ENCODE results near the gene SLC6A3.

The SLC6A3 gene

GRCh38 chr5:1409381-1410110, 35.7 kb downstream of the SLC6A3 start:
- H3K4me3 ChIP-seq (replicated peaks; ENCODE audit: low read depth, low read length) = no peak overlapping the region
- DNase-seq (ENCODE audit: extremely low read depth, low read depth) = peak; percentile 6
- TF ChIP-seq, protein P1, sequence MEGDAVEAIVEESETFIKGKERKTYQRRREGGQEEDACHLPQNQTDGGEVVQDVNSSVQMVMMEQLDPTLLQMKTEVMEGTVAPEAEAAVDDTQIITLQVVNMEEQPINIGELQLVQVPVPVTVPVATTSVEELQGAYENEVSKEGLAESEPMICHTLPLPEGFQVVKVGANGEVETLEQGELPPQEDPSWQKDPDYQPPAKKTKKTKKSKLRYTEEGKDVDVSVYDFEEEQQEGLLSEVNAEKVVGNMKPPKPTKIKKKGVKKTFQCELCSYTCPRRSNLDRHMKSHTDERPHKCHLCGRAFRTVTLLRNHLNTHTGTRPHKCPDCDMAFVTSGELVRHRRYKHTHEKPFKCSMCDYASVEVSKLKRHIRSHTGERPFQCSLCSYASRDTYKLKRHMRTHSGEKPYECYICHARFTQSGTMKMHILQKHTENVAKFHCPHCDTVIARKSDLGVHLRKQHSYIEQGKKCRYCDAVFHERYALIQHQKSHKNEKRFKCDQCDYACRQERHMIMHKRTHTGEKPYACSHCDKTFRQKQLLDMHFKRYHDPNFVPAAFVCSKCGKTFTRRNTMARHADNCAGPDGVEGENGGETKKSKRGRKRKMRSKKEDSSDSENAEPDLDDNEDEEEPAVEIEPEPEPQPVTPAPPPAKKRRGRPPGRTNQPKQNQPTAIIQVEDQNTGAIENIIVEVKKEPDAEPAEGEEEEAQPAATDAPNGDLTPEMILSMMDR (IDR thresholded peaks at IDR 0.05; ENCODE audit: low read depth, low read length, missing control alignments) = no peak

DNA sequence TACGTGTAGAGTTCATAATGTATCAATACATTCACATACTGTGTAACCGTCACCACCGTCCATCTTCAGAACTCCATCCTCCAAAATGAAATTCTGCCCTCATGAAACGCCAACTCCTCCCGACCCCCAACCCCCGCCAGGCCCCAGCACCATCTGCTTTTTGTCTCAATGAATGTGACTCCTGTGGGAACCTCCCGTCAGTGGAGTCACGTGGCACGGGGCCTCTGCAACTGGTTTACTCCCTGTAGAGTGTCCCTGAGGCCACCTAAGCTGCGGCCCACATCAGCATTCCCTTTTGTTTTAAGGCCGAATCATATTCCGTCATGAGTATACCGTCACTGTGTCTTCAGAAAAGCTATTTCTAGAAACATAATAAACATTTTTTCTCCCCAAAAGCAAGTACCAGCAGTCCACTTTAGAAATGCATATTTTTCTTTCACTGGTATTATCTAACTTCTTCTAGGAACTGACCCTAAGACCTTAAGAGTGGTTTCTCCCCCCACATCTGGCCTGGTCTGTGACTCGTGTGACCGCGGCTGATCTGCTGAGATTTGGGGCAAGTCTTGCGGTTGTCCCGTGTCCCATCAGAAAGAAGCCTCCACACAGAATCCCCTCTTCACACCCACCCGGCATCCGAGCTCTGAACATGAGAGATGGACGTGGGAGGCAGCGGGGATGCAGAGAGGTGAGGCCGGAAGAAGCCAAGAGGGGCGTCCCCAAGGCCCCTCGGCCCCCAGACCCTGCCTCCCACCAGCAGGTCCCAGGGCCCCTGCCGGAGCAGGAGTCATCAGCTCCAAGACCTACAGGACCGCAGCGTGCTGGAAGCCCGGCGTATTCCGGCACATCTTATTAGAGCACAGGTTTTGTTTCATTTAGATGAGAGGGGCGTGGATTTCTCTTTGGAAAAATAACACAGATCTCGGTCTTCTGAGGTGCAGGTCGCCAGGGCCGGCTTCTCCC, 38.3 kb downstream of the SLC6A3 start:
- TF ChIP-seq, protein P1 (IDR thresholded peaks at IDR 0.05; ENCODE audit: low read depth, low read length, missing control alignments) = no peak
- no peak overlapping the region for H3K4me3 ChIP-seq (replicated peaks; ENCODE audit: low read depth, low read length)
- no peak for DNase-seq (ENCODE audit: extremely low read depth, low read depth)

DNA sequence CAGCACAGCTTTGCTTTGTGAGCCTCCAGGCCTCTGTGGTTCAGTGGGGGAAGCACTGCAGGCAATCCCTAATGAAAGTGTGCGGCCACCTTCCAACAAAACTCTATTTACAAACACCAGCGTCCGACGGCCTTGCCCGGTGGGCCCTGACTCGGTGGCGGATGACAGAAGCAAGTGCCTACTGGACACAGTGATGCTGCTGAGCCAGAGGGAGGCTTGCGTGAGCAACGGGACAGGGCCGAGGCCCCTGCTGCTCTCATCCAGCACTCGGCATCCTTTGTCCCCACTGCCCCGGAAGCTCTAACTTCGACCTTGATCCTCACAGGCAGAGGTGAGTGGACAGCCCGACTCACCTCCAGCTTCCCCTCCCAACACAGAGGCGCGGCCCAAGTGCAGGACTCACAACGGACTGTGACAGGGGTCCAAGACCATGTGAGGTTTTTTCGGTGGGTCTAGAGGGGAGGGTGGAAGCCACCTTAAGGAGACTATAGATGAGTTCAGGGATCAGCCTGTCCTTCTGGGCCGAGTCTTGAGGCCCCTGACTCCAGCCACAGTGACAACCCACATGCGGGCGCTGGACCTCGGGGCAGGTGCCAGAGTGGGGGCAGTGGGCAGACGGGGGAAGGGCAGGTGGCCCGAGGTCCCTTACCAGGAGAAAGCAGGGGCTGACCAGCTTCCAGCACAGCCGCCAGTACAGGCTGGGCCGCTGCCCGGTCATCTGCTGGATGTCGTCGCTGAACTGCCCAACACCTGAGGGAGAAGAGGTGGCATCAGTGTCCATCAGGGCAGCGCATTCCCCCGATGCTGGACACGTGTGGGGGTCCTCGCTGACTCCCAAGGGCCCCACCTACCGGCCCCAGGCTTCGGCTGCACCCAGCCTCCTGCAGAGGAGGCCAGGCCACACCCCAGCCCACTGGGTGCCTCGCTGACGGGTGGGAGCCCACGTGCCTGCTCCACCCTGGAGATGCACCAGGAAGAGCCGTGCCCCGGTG, 39.4 kb downstream of the SLC6A3 start:
- TF ChIP-seq, protein P1 (IDR thresholded peaks at IDR 0.05; ENCODE audit: low read depth, low read length, missing control alignments) = no peak
- no peak for DNase-seq (ENCODE audit: extremely low read depth, low read depth)
- no peak overlapping the region for H3K4me3 ChIP-seq (replicated peaks; ENCODE audit: low read depth, low read length)

- DNase-seq (ENCODE audit: extremely low read depth, low read depth) = no peak
- H3K4me3 ChIP-seq (replicated peaks; ENCODE audit: low read depth, low read length) = no peak overlapping the region
- TF ChIP-seq, protein P1 (IDR thresholded peaks at IDR 0.05; ENCODE audit: low read depth, low read length, missing control alignments) = no peak
Measured at GRCh38 chr5:1405121-1405520, 40.1 kb downstream of the SLC6A3 start.

- DNase-seq (ENCODE audit: extremely low read depth, low read depth) = no peak
- no peak overlapping the region for H3K4me3 ChIP-seq (replicated peaks; ENCODE audit: low read depth, low read length)
- TF ChIP-seq, protein P1 (IDR thresholded peaks at IDR 0.05; ENCODE audit: low read depth, low read length, missing control alignments) = no peak
Measured at GRCh38 chr5:1404062-1404461, 41.2 kb downstream of the SLC6A3 start.
